HepG2 (cell line): ENCODE measurements around the gene LYSMD3. TPM values are rescaled to one million over a fixed set of nuclear protein-coding genes. Genes with fewer than 3 reads are reported as not detected.

Source experiments
- BRCA1 ChIP-seq: sonication (generic); formaldehyde crosslinking; IDR thresholded peaks from 2 replicates; pipeline ENCODE4 v1.4.0; 2020; ENCODE audit warnings: missing genetic modification reagents
- CBFB ChIP-seq: sonication (generic); formaldehyde crosslinking; IDR thresholded peaks from 2 replicates; pipeline ENCODE4 v1.4.0; 2020; ENCODE audit warnings: missing genetic modification reagents
- CCDC6 ChIP-seq: sonication (generic); formaldehyde crosslinking; IDR thresholded peaks from 2 replicates; pipeline ENCODE4 v1.8.1; 2022; ENCODE audit warnings: mild to moderate bottlenecking, missing genetic modification reagents, moderate library complexity
- IRF2 ChIP-seq: IDR thresholded peaks from 2 replicates; pipeline ENCODE4 v1.6.1; 2018; ENCODE audit warnings: missing genetic modification reagents, missing compliant biosample characterization
- MAZ ChIP-seq, 2 experiments: sonication (generic) in 1 of 2; formaldehyde crosslinking in 1 of 2; IDR thresholded peaks; 2 replicates each; pipeline versions ENCODE4 v1.5.0 to v1.6.1; 2012 to 2020; ENCODE audit warnings: low read depth in 2 of 2, mild to moderate bottlenecking in 2 of 2, borderline replicate concordance in 1 of 2, improper control_type of control experiment in 1 of 2, low read length in 1 of 2, missing genetic modification reagents in 1 of 2, moderate library complexity in 1 of 2
- MIER3 ChIP-seq: IDR thresholded peaks from 2 replicates; pipeline ENCODE4 v1.6.1; 2016; ENCODE audit warnings: missing compliant biosample characterization, borderline replicate concordance
- NFKB2 ChIP-seq: sonication (generic); formaldehyde crosslinking; IDR thresholded peaks from 2 replicates; pipeline ENCODE4 v1.4.0; 2020; ENCODE audit warnings: missing genetic modification reagents, borderline replicate concordance
- REPIN1 ChIP-seq: sonication (generic); formaldehyde crosslinking; IDR thresholded peaks from 2 replicates; pipeline ENCODE4 v1.8.0; 2022; ENCODE audit warnings: missing genetic modification reagents, low read depth, mild to moderate bottlenecking, borderline replicate concordance
- RFXANK ChIP-seq: IDR thresholded peaks from 2 replicates; pipeline ENCODE4 v1.6.1; 2016
- SMYD3 ChIP-seq: sonication (generic); formaldehyde crosslinking; IDR thresholded peaks from 2 replicates; pipeline ENCODE4 v1.8.1; 2023; ENCODE audit warnings: mild to moderate bottlenecking, missing genetic modification reagents
- ZNF205 ChIP-seq: IDR thresholded peaks from 2 replicates; pipeline ENCODE4 v1.6.1; 2018; ENCODE audit warnings: missing biosample characterization, missing genetic modification reagents
- ZNF263 ChIP-seq: sonication (generic); formaldehyde crosslinking; IDR thresholded peaks from 2 replicates; pipeline ENCODE4 v1.4.0; 2020; ENCODE audit warnings: missing genetic modification reagents
- ZNF33A ChIP-seq: sonication (generic); formaldehyde crosslinking; IDR thresholded peaks from 2 replicates; pipeline ENCODE4 v1.5.1; 2020; ENCODE audit warnings: missing genetic modification reagents, mild to moderate bottlenecking, moderate library complexity, borderline replicate concordance
- ZNF775 ChIP-seq: sonication (generic); formaldehyde crosslinking; IDR thresholded peaks from 2 replicates; pipeline ENCODE4 v1.4.0; 2020; ENCODE audit warnings: missing genetic modification reagents, mild to moderate bottlenecking, moderate library complexity, borderline replicate concordance
- ZNF790 ChIP-seq: sonication (generic); formaldehyde crosslinking; IDR thresholded peaks from 2 replicates; pipeline ENCODE4 v1.8.0; 2022; ENCODE audit warnings: missing genetic modification reagents, mild to moderate bottlenecking, borderline replicate concordance
- polyA plus RNA-seq, 8 experiments: library from polyadenylated mRNA; depleted of rRNA in 3 of 8; stranded (reverse) in 7 of 8; unstranded in 1 of 8; fragments of >200 nt; fragmentation: Illumina TruSeq in 4 of 8; extraction: Trizol in 4 of 8; gene quantifications; 2 replicates each; pipeline versions ENCODE4 v1.2.1 to v1.2.3, GENCODE V29; 2011 to 2016; ENCODE audit warnings: low read depth in 4 of 8, missing spikeins in 1 of 8, mixed read lengths in 1 of 8; ENCODE audit not compliant: insufficient read depth in 1 of 8
- total RNA-seq, 5 experiments: library from RNA; depleted of rRNA; stranded (reverse); fragments of >200 nt; fragmentation: Illumina TruSeq; extraction: Trizol; gene quantifications; 2 replicates each; pipeline ENCODE4 v1.2.3, GENCODE V29; 2016; ENCODE audit warnings: low read depth in 1 of 5
- TF ChIP-seq, protein P1 (sequence below): sonication (generic); formaldehyde crosslinking; IDR thresholded peaks from 2 replicates; pipeline ENCODE4 v1.8.0; 2022; ENCODE audit warnings: low read depth, missing genetic modification reagents
- TF ChIP-seq, protein P2 (sequence below): sonication (generic); formaldehyde crosslinking; IDR thresholded peaks from 2 replicates; pipeline ENCODE4 v1.5.0; 2020; ENCODE audit warnings: mild to moderate bottlenecking, missing genetic modification reagents
- TF ChIP-seq, protein P3 (sequence below): sonication (generic); formaldehyde crosslinking; IDR thresholded peaks from 2 replicates; pipeline ENCODE4 v1.4.0; 2020; ENCODE audit warnings: mild to moderate bottlenecking, missing genetic modification reagents
- TF ChIP-seq, protein P4 (sequence below): sonication (generic); formaldehyde crosslinking; conservative IDR thresholded peaks from 2 replicates; pipeline ENCODE4 v1.4.0; 2020; ENCODE audit warnings: missing genetic modification reagents

The LYSMD3 gene
- total and polyA plus RNA-seq, 2 of the 13 experiments (the other 11 are each of a cell fraction or from before 2014, with no cell fraction given), result 9.1 to 13.8 TPM

DNA sequence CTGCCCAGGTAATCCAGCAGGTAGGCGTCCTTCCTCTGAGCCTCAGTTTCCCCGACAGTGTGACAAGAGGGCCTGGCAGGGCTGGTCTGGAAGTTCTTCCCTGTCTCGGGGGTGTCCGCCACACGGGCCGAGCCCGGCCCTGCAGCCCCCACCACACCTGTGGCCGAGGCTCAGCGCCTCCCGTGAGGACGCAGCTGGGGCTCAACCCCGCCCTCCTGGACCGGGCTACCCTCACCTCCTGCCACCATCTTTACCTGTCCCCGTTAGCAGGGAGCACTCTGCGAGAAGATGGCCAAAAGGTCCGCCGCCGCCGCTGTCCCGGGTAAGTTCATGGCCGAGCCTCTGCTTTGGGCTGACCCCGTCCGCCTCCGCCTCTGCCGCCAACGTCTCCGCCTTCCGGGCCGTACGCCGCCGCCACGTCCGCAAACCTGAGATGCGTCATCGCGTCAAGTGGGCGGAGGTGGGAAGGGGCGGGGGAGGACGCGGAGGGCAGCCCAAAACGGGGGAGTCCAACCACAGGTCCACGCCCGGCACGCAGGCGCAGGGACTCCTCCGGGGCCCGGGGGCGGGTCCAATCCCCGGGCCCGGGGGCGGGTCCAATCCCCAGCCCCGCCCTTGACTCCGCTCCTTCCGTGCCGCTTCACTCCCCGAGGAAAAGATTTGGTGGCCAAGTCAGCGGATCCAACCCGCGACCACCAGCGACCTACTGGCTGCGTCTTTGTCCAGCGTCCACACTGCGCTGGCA lies at the start of gene LYSMD3 (continued):
- TF ChIP-seq, protein P1, sequence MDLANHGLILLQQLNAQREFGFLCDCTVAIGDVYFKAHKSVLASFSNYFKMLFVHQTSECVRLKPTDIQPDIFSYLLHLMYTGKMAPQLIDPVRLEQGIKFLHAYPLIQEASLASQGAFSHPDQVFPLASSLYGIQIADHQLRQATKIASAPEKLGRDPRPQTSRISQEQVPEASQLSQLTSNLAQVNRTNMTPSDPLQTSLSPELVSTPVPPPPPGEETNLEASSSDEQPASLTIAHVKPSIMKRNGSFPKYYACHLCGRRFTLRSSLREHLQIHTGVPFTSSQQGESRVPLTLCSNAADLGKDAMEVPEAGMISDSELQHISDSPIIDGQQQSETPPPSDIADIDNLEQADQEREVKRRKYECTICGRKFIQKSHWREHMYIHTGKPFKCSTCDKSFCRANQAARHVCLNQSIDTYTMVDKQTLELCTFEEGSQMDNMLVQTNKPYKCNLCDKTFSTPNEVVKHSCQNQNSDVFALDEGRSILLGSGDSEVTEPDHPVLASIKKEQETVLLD (CRISPR knock-in tag), result peak; percentile 82
- TF ChIP-seq NFKB2 (CRISPR knock-in tag) (no peak; the same call in 1 of the 2 replicates), MIER3 (peak; percentile 28; the same call in 1 of the 2 replicates), IRF2 (CRISPR knock-in tag) (peak; percentile 81; the same call in 1 of the 2 replicates), ZNF263 (peak; percentile 82), ZNF790 (CRISPR knock-in tag) (peak; percentile 69; the same call in 1 of the 2 replicates), RFXANK (CRISPR knock-in tag) (no peak), CBFB (CRISPR knock-in tag) (0 out of 2 replicates have a peak, but pooled peaks have one; percentile 21), CCDC6 (CRISPR knock-in tag) (no peak), SMYD3 (no peak; the same call in 1 of the 2 replicates), ZNF775 (CRISPR knock-in tag) (no peak), BRCA1 (no peak), REPIN1 (CRISPR knock-in tag) (0 out of 2 replicates have a peak, but pooled peaks have one; percentile 29), ZNF205 (CRISPR knock-in tag) (no peak), MAZ (IDR thresholded peaks at IDR 0.05; ENCODE audit: borderline replicate concordance, low read depth, low read length) (peak; percentile 79; the same call in 1 of the 2 replicates), MAZ (CRISPR knock-in tag; IDR thresholded peaks at IDR 0.05; ENCODE audit: low read depth) (peak; percentile 89), ZNF33A (CRISPR knock-in tag) (no peak)
- TF ChIP-seq, protein P2, sequence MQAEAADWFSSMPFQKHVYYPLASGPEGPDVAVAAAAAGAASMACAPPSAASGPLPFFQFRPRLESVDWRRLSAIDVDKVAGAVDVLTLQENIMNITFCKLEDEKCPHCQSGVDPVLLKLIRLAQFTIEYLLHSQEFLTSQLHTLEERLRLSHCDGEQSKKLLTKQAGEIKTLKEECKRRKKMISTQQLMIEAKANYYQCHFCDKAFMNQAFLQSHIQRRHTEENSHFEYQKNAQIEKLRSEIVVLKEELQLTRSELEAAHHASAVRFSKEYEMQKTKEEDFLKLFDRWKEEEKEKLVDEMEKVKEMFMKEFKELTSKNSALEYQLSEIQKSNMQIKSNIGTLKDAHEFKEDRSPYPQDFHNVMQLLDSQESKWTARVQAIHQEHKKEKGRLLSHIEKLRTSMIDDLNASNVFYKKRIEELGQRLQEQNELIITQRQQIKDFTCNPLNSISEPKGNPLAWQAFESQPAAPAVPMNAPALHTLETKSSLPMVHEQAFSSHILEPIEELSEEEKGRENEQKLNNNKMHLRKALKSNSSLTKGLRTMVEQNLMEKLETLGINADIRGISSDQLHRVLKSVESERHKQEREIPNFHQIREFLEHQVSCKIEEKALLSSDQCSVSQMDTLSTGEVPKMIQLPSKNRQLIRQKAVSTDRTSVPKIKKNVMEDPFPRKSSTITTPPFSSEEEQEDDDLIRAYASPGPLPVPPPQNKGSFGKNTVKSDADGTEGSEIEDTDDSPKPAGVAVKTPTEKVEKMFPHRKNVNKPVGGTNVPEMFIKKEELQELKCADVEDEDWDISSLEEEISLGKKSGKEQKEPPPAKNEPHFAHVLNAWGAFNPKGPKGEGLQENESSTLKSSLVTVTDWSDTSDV (CRISPR knock-in tag), result no peak; the same call in 1 of the 2 replicates
- TF ChIP-seq, protein P3, sequence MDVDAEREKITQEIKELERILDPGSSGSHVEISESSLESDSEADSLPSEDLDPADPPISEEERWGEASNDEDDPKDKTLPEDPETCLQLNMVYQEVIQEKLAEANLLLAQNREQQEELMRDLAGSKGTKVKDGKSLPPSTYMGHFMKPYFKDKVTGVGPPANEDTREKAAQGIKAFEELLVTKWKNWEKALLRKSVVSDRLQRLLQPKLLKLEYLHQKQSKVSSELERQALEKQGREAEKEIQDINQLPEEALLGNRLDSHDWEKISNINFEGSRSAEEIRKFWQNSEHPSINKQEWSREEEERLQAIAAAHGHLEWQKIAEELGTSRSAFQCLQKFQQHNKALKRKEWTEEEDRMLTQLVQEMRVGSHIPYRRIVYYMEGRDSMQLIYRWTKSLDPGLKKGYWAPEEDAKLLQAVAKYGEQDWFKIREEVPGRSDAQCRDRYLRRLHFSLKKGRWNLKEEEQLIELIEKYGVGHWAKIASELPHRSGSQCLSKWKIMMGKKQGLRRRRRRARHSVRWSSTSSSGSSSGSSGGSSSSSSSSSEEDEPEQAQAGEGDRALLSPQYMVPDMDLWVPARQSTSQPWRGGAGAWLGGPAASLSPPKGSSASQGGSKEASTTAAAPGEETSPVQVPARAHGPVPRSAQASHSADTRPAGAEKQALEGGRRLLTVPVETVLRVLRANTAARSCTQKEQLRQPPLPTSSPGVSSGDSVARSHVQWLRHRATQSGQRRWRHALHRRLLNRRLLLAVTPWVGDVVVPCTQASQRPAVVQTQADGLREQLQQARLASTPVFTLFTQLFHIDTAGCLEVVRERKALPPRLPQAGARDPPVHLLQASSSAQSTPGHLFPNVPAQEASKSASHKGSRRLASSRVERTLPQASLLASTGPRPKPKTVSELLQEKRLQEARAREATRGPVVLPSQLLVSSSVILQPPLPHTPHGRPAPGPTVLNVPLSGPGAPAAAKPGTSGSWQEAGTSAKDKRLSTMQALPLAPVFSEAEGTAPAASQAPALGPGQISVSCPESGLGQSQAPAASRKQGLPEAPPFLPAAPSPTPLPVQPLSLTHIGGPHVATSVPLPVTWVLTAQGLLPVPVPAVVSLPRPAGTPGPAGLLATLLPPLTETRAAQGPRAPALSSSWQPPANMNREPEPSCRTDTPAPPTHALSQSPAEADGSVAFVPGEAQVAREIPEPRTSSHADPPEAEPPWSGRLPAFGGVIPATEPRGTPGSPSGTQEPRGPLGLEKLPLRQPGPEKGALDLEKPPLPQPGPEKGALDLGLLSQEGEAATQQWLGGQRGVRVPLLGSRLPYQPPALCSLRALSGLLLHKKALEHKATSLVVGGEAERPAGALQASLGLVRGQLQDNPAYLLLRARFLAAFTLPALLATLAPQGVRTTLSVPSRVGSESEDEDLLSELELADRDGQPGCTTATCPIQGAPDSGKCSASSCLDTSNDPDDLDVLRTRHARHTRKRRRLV (CRISPR knock-in tag), result no peak
- TF ChIP-seq, protein P4, sequence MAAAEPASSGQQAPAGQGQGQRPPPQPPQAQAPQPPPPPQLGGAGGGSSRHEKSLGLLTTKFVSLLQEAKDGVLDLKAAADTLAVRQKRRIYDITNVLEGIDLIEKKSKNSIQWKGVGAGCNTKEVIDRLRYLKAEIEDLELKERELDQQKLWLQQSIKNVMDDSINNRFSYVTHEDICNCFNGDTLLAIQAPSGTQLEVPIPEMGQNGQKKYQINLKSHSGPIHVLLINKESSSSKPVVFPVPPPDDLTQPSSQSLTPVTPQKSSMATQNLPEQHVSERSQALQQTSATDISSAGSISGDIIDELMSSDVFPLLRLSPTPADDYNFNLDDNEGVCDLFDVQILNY (CRISPR knock-in tag), result no peak
